GM10266 (cell line): ENCODE results near the gene POLN.

Experiments used
- DNase-seq: peaks from one replicate; pipeline ENCODE4 v3.0.0; 2012; ENCODE audit errors: extremely low spot score
- TF ChIP-seq, protein P1 (sequence below): IDR thresholded peaks from 2 replicates; pipeline ENCODE4 v1.5.1; 2012; ENCODE audit warnings: mild to moderate bottlenecking, low read depth; ENCODE audit not compliant: control insufficient read depth, insufficient read depth; ENCODE audit errors: missing control alignments

POLN gene

GRCh38 chr4:2159931-2160330 lies 82.0 kb downstream of the POLN start:
- no peak for DNase-seq
- TF ChIP-seq, protein P1, sequence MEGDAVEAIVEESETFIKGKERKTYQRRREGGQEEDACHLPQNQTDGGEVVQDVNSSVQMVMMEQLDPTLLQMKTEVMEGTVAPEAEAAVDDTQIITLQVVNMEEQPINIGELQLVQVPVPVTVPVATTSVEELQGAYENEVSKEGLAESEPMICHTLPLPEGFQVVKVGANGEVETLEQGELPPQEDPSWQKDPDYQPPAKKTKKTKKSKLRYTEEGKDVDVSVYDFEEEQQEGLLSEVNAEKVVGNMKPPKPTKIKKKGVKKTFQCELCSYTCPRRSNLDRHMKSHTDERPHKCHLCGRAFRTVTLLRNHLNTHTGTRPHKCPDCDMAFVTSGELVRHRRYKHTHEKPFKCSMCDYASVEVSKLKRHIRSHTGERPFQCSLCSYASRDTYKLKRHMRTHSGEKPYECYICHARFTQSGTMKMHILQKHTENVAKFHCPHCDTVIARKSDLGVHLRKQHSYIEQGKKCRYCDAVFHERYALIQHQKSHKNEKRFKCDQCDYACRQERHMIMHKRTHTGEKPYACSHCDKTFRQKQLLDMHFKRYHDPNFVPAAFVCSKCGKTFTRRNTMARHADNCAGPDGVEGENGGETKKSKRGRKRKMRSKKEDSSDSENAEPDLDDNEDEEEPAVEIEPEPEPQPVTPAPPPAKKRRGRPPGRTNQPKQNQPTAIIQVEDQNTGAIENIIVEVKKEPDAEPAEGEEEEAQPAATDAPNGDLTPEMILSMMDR, result no peak

- TF ChIP-seq, protein P1, result no peak
- no peak for DNase-seq
Observed at GRCh38 chr4:2155246-2155645, 86.7 kb downstream of the POLN start.

DNA sequence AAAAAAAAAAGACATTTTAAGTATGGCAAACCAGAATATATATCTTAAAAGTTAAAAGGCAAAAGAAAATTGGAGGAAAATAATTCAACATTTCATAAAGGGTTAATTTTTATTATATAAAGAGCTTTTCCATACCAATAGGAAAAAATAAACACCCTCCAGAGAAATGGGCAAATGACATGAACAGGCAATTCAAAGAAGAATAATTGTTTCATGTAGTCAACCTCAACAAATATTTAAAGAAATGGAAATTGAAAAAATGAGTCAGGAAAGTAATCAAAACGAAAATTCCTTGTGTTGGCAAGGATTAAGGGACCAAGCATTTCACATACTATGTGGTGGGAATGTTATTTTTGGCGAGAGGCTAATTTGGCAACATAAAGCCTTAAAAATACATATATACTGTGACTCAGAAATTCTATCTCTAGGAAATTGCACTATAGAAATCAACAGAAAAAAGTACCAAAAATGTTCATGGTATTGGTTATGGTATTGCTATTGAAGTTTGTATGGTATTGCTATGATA lies 87.6 kb downstream of the POLN start:
- TF ChIP-seq, protein P1, result no peak
- no peak for DNase-seq

- no peak for DNase-seq
- TF ChIP-seq, protein P1, result no peak
Observed at GRCh38 chr4:2151544-2151943, 90.4 kb downstream of the POLN start.

DNA sequence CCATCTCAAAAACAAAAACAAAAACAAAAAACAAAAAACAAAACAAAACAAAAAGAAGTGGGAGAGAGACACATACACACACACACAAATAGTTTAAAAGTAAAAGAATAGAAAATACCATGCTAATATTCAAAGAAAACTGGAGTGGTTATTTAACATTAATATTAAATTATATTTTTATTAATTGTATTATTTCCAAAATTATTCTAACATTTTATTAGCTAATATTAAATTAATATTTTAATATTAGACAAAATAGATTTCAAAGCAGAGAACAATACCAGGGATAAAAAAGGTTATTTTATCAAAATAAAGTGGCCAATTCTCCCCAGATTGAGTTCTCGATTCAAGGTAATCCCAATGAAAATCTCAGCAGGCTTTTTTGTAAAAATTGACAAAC lies 91.8 kb downstream of the POLN start:
- no peak for DNase-seq
- TF ChIP-seq, protein P1, result no peak

GRCh38 chr4:2142630-2143427 lies 99.1 kb downstream of the POLN start:
- DNase-seq, result no peak
- TF ChIP-seq, protein P1, result no peak

GRCh38 chr4:2141762-2142451 lies 100.0 kb downstream of the POLN start:
- TF ChIP-seq, protein P1, result no peak
- DNase-seq, result peak; percentile 59
